ENCODE results near the gene SPACA9. TPM values are rescaled to one million over a fixed set of nuclear protein-coding genes. Genes with fewer than 3 reads are reported as not detected.

SPACA9 gene
- polyA plus RNA-seq, 2 donors, result 6.3 to 6.5 TPM

DNA sequence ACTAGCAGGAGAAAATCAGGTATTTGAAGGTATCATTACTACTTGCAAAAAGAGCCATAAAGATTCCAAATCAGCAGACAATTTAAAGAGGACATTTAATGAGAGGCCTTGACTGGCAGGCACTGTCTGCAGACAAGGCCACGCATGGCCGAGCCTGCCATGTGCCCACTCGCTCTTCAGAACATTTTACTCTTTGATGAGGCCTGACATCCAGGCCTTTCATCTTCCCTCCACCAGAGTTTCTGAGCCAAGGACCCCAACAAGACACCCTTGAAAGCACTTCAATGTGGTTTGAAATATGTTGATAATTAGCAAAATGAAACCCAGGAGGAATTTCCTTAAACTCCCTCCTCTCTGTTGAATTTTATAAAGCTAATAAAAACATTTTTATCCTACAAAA, 17.0 kb upstream of the SPACA9 start:
- no peaks in the 10 kb centered on the region for H3K36me3 ChIP-seq (ENCODE audit: control insufficient read depth in 2 of 2, insufficient read depth in 2 of 2, low read length in 1 of 2)
- H3K9me3 ChIP-seq (ENCODE audit: control insufficient read depth in 2 of 2, insufficient read depth in 1 of 2, low read depth in 1 of 2, low read length in 1 of 2), result no peaks in the 10 kb centered on the region
- H3K4me3 ChIP-seq (ENCODE audit: low read depth in 1 of 2, low read length in 2 of 2), result no peak overlapping the region
- no peaks in the 10 kb centered on the region for H3K4me1 ChIP-seq (ENCODE audit: control insufficient read depth in 2 of 2, insufficient read depth in 2 of 2, low read length in 1 of 2)
- no peaks in the 10 kb centered on the region for H3K27me3 ChIP-seq (ENCODE audit: control insufficient read depth in 1 of 2, insufficient read depth in 2 of 2, low read length in 2 of 2)
- no peak overlapping the region for H3K27ac ChIP-seq (ENCODE audit: low read depth in 2 of 2, low read length in 1 of 2)
- 92 to 95% methylated on average over 3 of the region's 3 CpGs for WGBS, 2 donors

GRCh38 chr9:132862533-132862932, 16.2 kb upstream of the SPACA9 start:
- H3K27me3 ChIP-seq (ENCODE audit: control insufficient read depth in 1 of 2, insufficient read depth in 2 of 2, low read length in 2 of 2), result no peaks in the 10 kb centered on the region
- 66 to 79% methylated on average over 6 of the region's 6 CpGs for WGBS, 2 donors
- no peaks in the 10 kb centered on the region for H3K36me3 ChIP-seq (ENCODE audit: control insufficient read depth in 2 of 2, insufficient read depth in 2 of 2, low read length in 1 of 2)
- H3K9me3 ChIP-seq (ENCODE audit: control insufficient read depth in 2 of 2, insufficient read depth in 1 of 2, low read depth in 1 of 2, low read length in 1 of 2), result no peaks in the 10 kb centered on the region
- H3K4me1 ChIP-seq (ENCODE audit: control insufficient read depth in 2 of 2, insufficient read depth in 2 of 2, low read length in 1 of 2), result no peaks in the 10 kb centered on the region
- H3K27ac ChIP-seq (ENCODE audit: low read depth in 2 of 2, low read length in 1 of 2), result no peak overlapping the region
- no peak overlapping the region for H3K4me3 ChIP-seq (ENCODE audit: low read depth in 1 of 2, low read length in 2 of 2)

DNA sequence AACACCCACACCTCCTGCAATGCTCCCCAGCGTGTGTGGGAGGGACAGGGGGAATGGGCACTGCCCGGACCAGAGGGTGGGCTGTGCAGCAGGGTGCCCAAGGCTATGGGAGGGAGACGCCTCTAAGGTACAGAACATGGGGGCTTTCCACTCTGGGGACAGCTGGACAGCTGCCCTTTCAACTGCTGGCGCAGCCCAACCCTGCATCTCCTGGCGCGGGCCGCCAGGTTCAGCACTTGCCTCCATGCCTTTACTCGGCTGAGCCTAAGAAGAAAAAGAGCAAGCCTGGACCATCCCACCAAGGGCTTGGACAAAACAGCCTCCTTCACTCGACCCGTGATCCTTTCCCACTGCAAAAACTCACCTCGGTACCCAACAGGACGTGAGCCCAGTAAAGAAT, 15.6 kb upstream of the SPACA9 start:
- Histone ChIP-seq H3K27ac (ENCODE audit: low read depth in 2 of 2, low read length in 1 of 2) (no peak overlapping the region), H3K9me3 (ENCODE audit: control insufficient read depth in 2 of 2, insufficient read depth in 1 of 2, low read depth in 1 of 2, low read length in 1 of 2) (no peaks in the 10 kb centered on the region), H3K4me1 (ENCODE audit: control insufficient read depth in 2 of 2, insufficient read depth in 2 of 2, low read length in 1 of 2) (no peaks in the 10 kb centered on the region), H3K27me3 (ENCODE audit: control insufficient read depth in 1 of 2, insufficient read depth in 2 of 2, low read length in 2 of 2) (no peaks in the 10 kb centered on the region), H3K4me3 (ENCODE audit: low read depth in 1 of 2, low read length in 2 of 2) (no peak overlapping the region), H3K36me3 (ENCODE audit: control insufficient read depth in 2 of 2, insufficient read depth in 2 of 2, low read length in 1 of 2) (no peaks in the 10 kb centered on the region)
- WGBS, 2 donors, result 83 to 92% methylated on average over 11 to 12 of the region's 12 CpGs

GRCh38 chr9:132864277-132864676, 14.4 kb upstream of the SPACA9 start:
- Histone ChIP-seq H3K27ac (ENCODE audit: low read depth in 2 of 2, low read length in 1 of 2) (peak overlapping the region; percentile 33 to 78), H3K27me3 (ENCODE audit: control insufficient read depth in 1 of 2, insufficient read depth in 2 of 2, low read length in 2 of 2) (no peaks in the 10 kb centered on the region), H3K4me1 (ENCODE audit: control insufficient read depth in 2 of 2, insufficient read depth in 2 of 2, low read length in 1 of 2) (no peaks in the 10 kb centered on the region), H3K4me3 (ENCODE audit: low read depth in 1 of 2, low read length in 2 of 2) (no peak overlapping the region), H3K9me3 (ENCODE audit: control insufficient read depth in 2 of 2, insufficient read depth in 1 of 2, low read depth in 1 of 2, low read length in 1 of 2) (no peaks in the 10 kb centered on the region), H3K36me3 (ENCODE audit: control insufficient read depth in 2 of 2, insufficient read depth in 2 of 2, low read length in 1 of 2) (no peaks in the 10 kb centered on the region)
- 51 to 72% methylated on average over 2 of the region's 2 CpGs for WGBS, 2 donors

GRCh38 chr9:132864691-132865090, 14.0 kb upstream of the SPACA9 start:
- H3K27ac ChIP-seq (ENCODE audit: low read depth in 2 of 2, low read length in 1 of 2), result peak overlapping the region; percentile 33 to 78
- WGBS, 2 donors, result 48 to 61% methylated on average over 8 of the region's 8 CpGs
- H3K4me3 ChIP-seq (ENCODE audit: low read depth in 1 of 2, low read length in 2 of 2), result no peak overlapping the region
- H3K9me3 ChIP-seq (ENCODE audit: control insufficient read depth in 2 of 2, insufficient read depth in 1 of 2, low read depth in 1 of 2, low read length in 1 of 2), result no peaks in the 10 kb centered on the region
- no peaks in the 10 kb centered on the region for H3K36me3 ChIP-seq (ENCODE audit: control insufficient read depth in 2 of 2, insufficient read depth in 2 of 2, low read length in 1 of 2)
- H3K4me1 ChIP-seq (ENCODE audit: control insufficient read depth in 2 of 2, insufficient read depth in 2 of 2, low read length in 1 of 2), result no peaks in the 10 kb centered on the region
- no peaks in the 10 kb centered on the region for H3K27me3 ChIP-seq (ENCODE audit: control insufficient read depth in 1 of 2, insufficient read depth in 2 of 2, low read length in 2 of 2)

DNA sequence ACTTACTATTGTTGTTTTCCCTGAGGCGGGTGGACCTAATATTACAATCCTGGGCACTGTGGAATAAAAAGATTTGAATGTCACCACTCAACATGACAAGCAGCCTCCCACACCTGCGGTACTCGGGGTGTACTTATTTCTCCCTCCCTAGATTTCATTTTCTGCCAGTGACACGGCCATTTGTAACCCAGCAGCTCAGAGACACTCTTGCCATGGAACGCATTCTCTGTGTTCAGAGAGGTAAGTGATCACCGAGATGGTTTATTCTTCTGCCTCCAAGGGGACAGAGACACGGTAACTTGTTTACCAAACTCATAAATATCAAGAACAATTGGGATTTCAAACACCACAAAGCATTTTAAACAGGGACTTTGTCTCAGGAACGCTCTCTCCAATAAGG, 11.8 kb upstream of the SPACA9 start:
- Histone ChIP-seq H3K27ac (ENCODE audit: low read depth in 2 of 2, low read length in 1 of 2) (no peak overlapping the region), H3K27me3 (ENCODE audit: control insufficient read depth in 1 of 2, insufficient read depth in 2 of 2, low read length in 2 of 2) (no peaks in the 10 kb centered on the region), H3K9me3 (ENCODE audit: control insufficient read depth in 2 of 2, insufficient read depth in 1 of 2, low read depth in 1 of 2, low read length in 1 of 2) (no peaks in the 10 kb centered on the region), H3K4me1 (ENCODE audit: control insufficient read depth in 2 of 2, insufficient read depth in 2 of 2, low read length in 1 of 2) (no peaks in the 10 kb centered on the region), H3K36me3 (ENCODE audit: control insufficient read depth in 2 of 2, insufficient read depth in 2 of 2, low read length in 1 of 2) (no peaks in the 10 kb centered on the region), H3K4me3 (ENCODE audit: low read depth in 1 of 2, low read length in 2 of 2) (no peak overlapping the region)
- 87 to 88% methylated on average over 8 of the region's 8 CpGs for WGBS, 2 donors

GRCh38 chr9:132869266-132869665, 9.4 kb upstream of the SPACA9 start:
- no peaks in the 10 kb centered on the region for H3K9me3 ChIP-seq (ENCODE audit: control insufficient read depth in 2 of 2, insufficient read depth in 1 of 2, low read depth in 1 of 2, low read length in 1 of 2)
- WGBS, 2 donors, result 89 to 93% methylated on average over 9 of the region's 9 CpGs
- H3K4me1 ChIP-seq (ENCODE audit: control insufficient read depth in 2 of 2, insufficient read depth in 2 of 2, low read length in 1 of 2), result no peaks in the 10 kb centered on the region
- H3K27me3 ChIP-seq (ENCODE audit: control insufficient read depth in 1 of 2, insufficient read depth in 2 of 2, low read length in 2 of 2), result no peaks in the 10 kb centered on the region
- H3K36me3 ChIP-seq (ENCODE audit: control insufficient read depth in 2 of 2, insufficient read depth in 2 of 2, low read length in 1 of 2), result no peaks in the 10 kb centered on the region
- H3K27ac ChIP-seq (ENCODE audit: low read depth in 2 of 2, low read length in 1 of 2), result no peak overlapping the region
- no peak overlapping the region for H3K4me3 ChIP-seq (ENCODE audit: low read depth in 1 of 2, low read length in 2 of 2)

DNA sequence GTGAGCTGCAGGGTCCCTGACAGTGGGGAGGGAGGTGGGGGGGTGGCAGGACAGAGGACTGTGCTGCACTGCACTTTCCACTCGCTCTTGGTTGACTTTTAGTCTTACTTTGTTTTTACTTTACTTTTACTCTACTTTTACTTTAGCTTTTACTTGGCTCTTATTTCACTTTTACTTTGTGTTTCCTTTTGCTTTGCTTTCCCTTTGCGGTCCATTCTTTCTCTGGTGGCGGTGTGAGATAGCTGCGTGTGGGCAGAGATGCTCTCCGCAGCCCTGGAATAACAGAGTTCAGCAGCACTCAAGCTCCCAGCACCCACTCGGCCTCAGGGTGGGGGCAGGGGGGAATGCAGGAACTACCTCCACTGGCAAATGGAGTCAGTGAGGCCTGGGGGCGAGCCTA, 5.3 kb upstream of the SPACA9 start:
- Histone ChIP-seq H3K27ac (ENCODE audit: low read depth in 2 of 2, low read length in 1 of 2) (no peak overlapping the region), H3K4me1 (ENCODE audit: control insufficient read depth in 2 of 2, insufficient read depth in 2 of 2, low read length in 1 of 2) (no peaks in the 10 kb centered on the region), H3K27me3 (ENCODE audit: control insufficient read depth in 1 of 2, insufficient read depth in 2 of 2, low read length in 2 of 2) (no peaks in the 10 kb centered on the region), H3K36me3 (ENCODE audit: control insufficient read depth in 2 of 2, insufficient read depth in 2 of 2, low read length in 1 of 2) (no peaks in the 10 kb centered on the region), H3K9me3 (ENCODE audit: control insufficient read depth in 2 of 2, insufficient read depth in 1 of 2, low read depth in 1 of 2, low read length in 1 of 2) (no peaks in the 10 kb centered on the region), H3K4me3 (ENCODE audit: low read depth in 1 of 2, low read length in 2 of 2) (no peak overlapping the region)
- 66 to 80% methylated on average over 7 of the region's 7 CpGs for WGBS, 2 donors

GRCh38 chr9:132875159-132875558, 3.5 kb upstream of the SPACA9 start:
- H3K9me3 ChIP-seq (ENCODE audit: control insufficient read depth in 2 of 2, insufficient read depth in 1 of 2, low read depth in 1 of 2, low read length in 1 of 2), result no peaks in the 10 kb centered on the region
- WGBS, 2 donors, result 85 to 86% methylated on average over 5 of the region's 5 CpGs

DNA sequence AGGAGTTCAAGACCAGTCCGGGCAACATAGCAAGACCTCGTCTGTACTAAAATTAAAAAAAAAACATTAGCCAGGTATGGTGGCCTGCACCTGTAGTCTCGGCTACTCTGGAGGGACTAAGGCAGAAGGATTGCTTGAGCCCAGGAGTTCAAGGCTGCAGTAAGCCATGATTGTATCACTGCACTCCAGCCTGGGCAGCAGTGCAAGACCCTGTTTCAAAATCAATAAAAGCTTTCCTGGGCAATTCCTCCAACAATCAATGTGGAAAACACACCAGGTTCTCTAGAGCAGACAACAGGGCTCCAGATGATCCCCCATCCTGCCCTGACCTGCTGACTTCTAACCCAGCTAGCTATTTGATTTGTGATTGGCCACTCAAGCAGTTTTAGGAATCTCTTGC, 1.8 kb upstream of the SPACA9 start:
- 91 to 94% methylated on average over 3 of the region's 3 CpGs for WGBS, 2 donors
- no peaks in the 10 kb centered on the region for H3K36me3 ChIP-seq (ENCODE audit: control insufficient read depth in 2 of 2, insufficient read depth in 2 of 2, low read length in 1 of 2)

More at GRCh38 chr9:132875159-132875558, 3.5 kb upstream of the SPACA9 start:
- H3K27ac ChIP-seq (ENCODE audit: low read depth in 2 of 2, low read length in 1 of 2), result no peak overlapping the region
- peaks cover 0 to 1% of the 10 kb centered on the region in 2 donors for H3K4me1 ChIP-seq (ENCODE audit: control insufficient read depth in 2 of 2, insufficient read depth in 2 of 2, low read length in 1 of 2)
- H3K36me3 ChIP-seq (ENCODE audit: control insufficient read depth in 2 of 2, insufficient read depth in 2 of 2, low read length in 1 of 2), result no peaks in the 10 kb centered on the region
- H3K4me3 ChIP-seq (ENCODE audit: low read depth in 1 of 2, low read length in 2 of 2), result no peak overlapping the region
- H3K27me3 ChIP-seq (ENCODE audit: control insufficient read depth in 1 of 2, insufficient read depth in 2 of 2, low read length in 2 of 2), result no peaks in the 10 kb centered on the region

More for the DNA sequence above, 1.8 kb upstream of the SPACA9 start:
- Histone ChIP-seq H3K27ac (ENCODE audit: low read depth in 2 of 2, low read length in 1 of 2) (no peak overlapping the region), H3K4me3 (ENCODE audit: low read depth in 1 of 2, low read length in 2 of 2) (no peak overlapping the region), H3K4me1 (ENCODE audit: control insufficient read depth in 2 of 2, insufficient read depth in 2 of 2, low read length in 1 of 2) (peaks cover 0 to 4% of the 10 kb centered on the region in 2 donors), H3K27me3 (ENCODE audit: control insufficient read depth in 1 of 2, insufficient read depth in 2 of 2, low read length in 2 of 2) (no peaks in the 10 kb centered on the region), H3K9me3 (ENCODE audit: control insufficient read depth in 2 of 2, insufficient read depth in 1 of 2, low read depth in 1 of 2, low read length in 1 of 2) (no peaks in the 10 kb centered on the region)

Measured in esophagus (tissue), 2 donors.